GM12878 (cell line): Measurements from ENCODE around the gene RASAL2.

ENCODE experiments used
- BRCA1 ChIP-seq: IDR thresholded peaks from 2 replicates; pipeline ENCODE4 v1.6.1; 2011; ENCODE audit warnings: low read depth, low read length, improper control_type of control experiment
- CREM ChIP-seq: IDR thresholded peaks from 2 replicates; pipeline ENCODE4 v1.6.1; 2014; ENCODE audit warnings: antibody characterized with exemption, low read depth
- EZH2 ChIP-seq: IDR thresholded peaks from 2 replicates; pipeline ENCODE4 v1.6.1; 2012; ENCODE audit warnings: low read depth, mild to moderate bottlenecking, control low read depth, inconsistent platforms, low read length, borderline replicate concordance; ENCODE audit not compliant: control insufficient read depth
- HDAC2 ChIP-seq: fragments of 200-600 bp; sonication (generic); IDR thresholded peaks from 2 replicates; pipeline ENCODE4 v1.6.1; 2017
- STAT1 ChIP-seq: fragments of 450-650 bp; conservative IDR thresholded peaks from 2 replicates; pipeline ENCODE4 v1.6.1; 2014; ENCODE audit warnings: antibody characterized with exemption, mild to moderate bottlenecking
- ZNF274 ChIP-seq: IDR thresholded peaks from one replicate; pipeline ENCODE4 v1.8.0; 2011; ENCODE audit not compliant: insufficient read length, insufficient read depth
- TF ChIP-seq, protein P1 (sequence below): IDR thresholded peaks from 2 replicates; pipeline ENCODE4 v1.6.1; 2011; ENCODE audit warnings: low read depth, mild to moderate bottlenecking, low read length, moderate library complexity, borderline replicate concordance; ENCODE audit errors: extremely low read depth

DNA sequence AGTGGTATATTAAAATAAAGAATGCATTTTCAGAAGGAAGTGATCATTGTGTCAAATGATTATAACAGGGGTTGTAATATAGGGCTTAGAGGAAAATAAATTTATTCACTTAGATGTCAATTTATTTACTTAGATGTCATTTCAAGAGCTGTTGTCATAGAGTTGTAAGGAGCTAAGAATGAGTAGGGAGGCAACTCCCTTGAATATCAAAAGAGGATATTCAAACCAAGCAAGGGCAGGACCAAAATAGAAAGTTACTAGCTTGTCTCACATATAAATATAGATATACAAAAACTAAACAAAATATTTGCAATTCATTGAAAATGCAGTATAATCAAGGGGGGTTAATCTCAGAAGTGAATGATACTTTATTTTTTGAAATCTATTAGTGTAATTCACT, 16.0 kb upstream of the RASAL2 start:
- TF ChIP-seq BRCA1 (no peak), STAT1 (no peak), EZH2 (no peak), CREM (no peak), ZNF274 (no peak), HDAC2 (no peak)
- TF ChIP-seq, protein P1, sequence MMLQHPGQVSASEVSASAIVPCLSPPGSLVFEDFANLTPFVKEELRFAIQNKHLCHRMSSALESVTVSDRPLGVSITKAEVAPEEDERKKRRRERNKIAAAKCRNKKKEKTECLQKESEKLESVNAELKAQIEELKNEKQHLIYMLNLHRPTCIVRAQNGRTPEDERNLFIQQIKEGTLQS = no peak
